ENCODE measurements around the gene OR10G3. TPM values are rescaled to one million over a fixed set of nuclear protein-coding genes. Genes with fewer than 3 reads are reported as not detected.

The OR10G3 gene
- total and polyA plus RNA-seq, 2 of the 13 experiments (the other 11 are each of a cell fraction or from before 2014, with no cell fraction given): not detected

DNA sequence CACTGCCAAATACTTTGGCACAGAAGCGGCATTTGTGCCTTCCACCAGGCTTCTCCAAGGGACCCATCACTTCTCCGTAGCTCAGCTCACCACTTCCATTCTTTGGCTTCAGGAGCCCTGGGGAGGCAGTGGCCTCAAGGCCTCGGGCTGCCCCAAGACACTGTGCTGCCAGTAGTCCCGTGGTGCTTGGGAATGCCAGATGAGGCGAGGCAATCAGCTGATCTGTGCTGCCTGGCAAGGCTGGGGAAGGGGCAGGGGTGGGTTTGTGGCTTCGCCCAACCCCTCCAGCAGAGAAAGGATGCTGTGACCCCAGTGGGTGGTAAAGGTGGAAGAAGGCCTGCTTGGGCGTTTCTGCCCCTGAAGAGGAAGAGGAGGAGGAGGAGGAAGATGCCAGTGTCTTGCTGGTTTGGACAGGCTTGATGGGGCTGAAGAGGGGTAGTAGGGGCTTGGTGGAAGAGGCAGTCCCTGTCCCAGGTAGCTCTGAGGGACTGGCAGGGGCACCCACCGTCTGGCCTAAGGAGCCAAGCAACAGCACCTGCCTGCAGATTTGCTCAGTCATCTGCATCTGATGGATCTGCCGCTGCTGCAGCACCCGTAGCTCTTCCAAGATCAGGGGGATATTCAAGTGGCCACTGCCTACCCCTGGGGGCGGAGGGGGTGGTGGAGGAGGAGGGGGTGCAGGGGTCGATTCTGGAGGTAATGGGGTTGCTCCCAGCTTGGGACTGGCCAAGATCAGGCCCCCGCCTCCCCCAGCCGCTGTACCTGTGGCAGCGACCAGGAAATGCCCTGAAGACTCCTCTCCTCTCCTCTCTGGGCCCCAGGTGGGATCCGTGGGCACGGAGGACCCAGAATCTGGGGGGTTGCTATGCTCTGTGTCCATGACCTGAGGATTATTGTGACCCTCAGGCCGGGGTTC is 55.0 kb downstream of the OR10G3 start:
- CTCF ChIA-PET (ENCODE audit: low intra/inter-chr PET ratio, low total read pairs): no interaction called here
- peak overlapping the region; percentile 82 for H3K4me2 ChIP-seq (ENCODE audit: low read depth, low read length)

DNA sequence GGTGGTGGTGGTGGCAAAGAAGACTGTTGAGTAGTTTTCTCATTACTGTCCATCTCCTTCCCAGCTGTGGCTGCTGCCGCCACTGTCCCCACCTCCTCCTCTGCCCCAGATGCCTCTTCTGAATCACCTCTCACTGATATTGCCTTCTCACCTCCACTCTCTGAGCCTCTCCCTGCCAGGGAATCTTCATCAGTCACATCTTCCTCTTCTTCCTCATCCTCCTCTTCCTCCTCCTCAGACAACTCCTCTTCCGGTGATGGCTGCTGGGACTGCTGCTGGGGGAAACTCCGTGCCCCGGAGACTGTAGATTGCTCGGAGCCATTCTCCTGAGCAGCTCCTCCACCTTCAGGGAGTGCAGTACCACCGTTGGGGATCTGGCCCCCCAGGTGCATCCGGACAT is 56.7 kb downstream of the OR10G3 start:
- Histone ChIP-seq H3K4me3 (replicated peaks in 1 of 3; ENCODE audit: insufficient read depth in 1 of 3, low read depth in 2 of 3, low read length in 3 of 3) (no peak overlapping the region), H3K27ac (ENCODE audit: extremely low read length, insufficient read depth, low read length) (no peak overlapping the region), H3K4me2 (ENCODE audit: low read depth, low read length) (no peak overlapping the region), H3K27me3 (ENCODE audit: control insufficient read depth in 1 of 2, insufficient read depth in 2 of 2, low read length in 2 of 2) (no peaks in the 10 kb centered on the region), H3K79me2 (ENCODE audit: insufficient read depth, low read length) (no peaks in the 10 kb centered on the region), H3K4me1 (ENCODE audit: insufficient read depth, low read length) (peaks cover 26% of the 10 kb centered on the region), H2AFZ (ENCODE audit: low read length) (no peak overlapping the region), H4K20me1 (ENCODE audit: insufficient read depth, low read length) (no peaks in the 10 kb centered on the region), H3K36me3 (replicated peaks in 1 of 2; ENCODE audit: control insufficient read depth in 1 of 2, insufficient read depth in 2 of 2, low read length in 2 of 2) (no peaks in the 10 kb centered on the region), H3K9me3 (ENCODE audit: low read length) (no peaks in the 10 kb centered on the region), H3K9ac (ENCODE audit: insufficient read depth, low read depth, low read length) (no peak overlapping the region)
- no peak for FAIRE-seq
- ATAC-seq: no peak
- POLR2A ChIA-PET: interaction anchor here (1.0 to 10.8 kb wide), 2 partner anchors 10 to 15 kb away, joined by 3 to 173 read pairs; partner anchors contain the start of gene METTL3
- CTCF ChIA-PET (ENCODE audit: low intra/inter-chr PET ratio, low total read pairs): no interaction called here
- intact Hi-C loops (cut with micrococcal nuclease; ENCODE audit: unreplicated experiment): no loop called here
- no TSS peak for BruUV-seq (replicated peaks)
- no peak for DNase-seq (ENCODE audit: low spot score)
- 77% methylated on average over 6 of the region's 7 CpGs for WGBS (ENCODE audit: low lambda C conversion rate)
- in situ Hi-C loops (cut with HindIII; ENCODE audit: extremely low pct_ligation_motif_present, low pct_unique_long_range_greater_than_20kb): no loop called here
- TF ChIP-seq, protein P1, sequence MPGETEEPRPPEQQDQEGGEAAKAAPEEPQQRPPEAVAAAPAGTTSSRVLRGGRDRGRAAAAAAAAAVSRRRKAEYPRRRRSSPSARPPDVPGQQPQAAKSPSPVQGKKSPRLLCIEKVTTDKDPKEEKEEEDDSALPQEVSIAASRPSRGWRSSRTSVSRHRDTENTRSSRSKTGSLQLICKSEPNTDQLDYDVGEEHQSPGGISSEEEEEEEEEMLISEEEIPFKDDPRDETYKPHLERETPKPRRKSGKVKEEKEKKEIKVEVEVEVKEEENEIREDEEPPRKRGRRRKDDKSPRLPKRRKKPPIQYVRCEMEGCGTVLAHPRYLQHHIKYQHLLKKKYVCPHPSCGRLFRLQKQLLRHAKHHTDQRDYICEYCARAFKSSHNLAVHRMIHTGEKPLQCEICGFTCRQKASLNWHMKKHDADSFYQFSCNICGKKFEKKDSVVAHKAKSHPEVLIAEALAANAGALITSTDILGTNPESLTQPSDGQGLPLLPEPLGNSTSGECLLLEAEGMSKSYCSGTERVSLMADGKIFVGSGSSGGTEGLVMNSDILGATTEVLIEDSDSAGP (CRISPR knock-in tag; IDR thresholded peaks at IDR 0.05; ENCODE audit: borderline replicate concordance): 0 out of 2 replicates have a peak, but pooled peaks have one; percentile 7
- TF ChIP-seq TCF7 (IDR thresholded peaks at IDR 0.05; ENCODE audit: low read depth) (no peak), MLX (CRISPR knock-in tag; IDR thresholded peaks at IDR 0.05) (no peak), RXRA (CRISPR knock-in tag; IDR thresholded peaks at IDR 0.05) (no peak), CREB1 (IDR thresholded peaks at IDR 0.05) (no peak), CREB1 (CRISPR knock-in tag; IDR thresholded peaks at IDR 0.05) (no peak)
- TF ChIP-seq, protein P2, sequence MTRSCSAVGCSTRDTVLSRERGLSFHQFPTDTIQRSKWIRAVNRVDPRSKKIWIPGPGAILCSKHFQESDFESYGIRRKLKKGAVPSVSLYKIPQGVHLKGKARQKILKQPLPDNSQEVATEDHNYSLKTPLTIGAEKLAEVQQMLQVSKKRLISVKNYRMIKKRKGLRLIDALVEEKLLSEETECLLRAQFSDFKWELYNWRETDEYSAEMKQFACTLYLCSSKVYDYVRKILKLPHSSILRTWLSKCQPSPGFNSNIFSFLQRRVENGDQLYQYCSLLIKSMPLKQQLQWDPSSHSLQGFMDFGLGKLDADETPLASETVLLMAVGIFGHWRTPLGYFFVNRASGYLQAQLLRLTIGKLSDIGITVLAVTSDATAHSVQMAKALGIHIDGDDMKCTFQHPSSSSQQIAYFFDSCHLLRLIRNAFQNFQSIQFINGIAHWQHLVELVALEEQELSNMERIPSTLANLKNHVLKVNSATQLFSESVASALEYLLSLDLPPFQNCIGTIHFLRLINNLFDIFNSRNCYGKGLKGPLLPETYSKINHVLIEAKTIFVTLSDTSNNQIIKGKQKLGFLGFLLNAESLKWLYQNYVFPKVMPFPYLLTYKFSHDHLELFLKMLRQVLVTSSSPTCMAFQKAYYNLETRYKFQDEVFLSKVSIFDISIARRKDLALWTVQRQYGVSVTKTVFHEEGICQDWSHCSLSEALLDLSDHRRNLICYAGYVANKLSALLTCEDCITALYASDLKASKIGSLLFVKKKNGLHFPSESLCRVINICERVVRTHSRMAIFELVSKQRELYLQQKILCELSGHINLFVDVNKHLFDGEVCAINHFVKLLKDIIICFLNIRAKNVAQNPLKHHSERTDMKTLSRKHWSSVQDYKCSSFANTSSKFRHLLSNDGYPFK (CRISPR knock-in tag; IDR thresholded peaks at IDR 0.05; ENCODE audit: borderline replicate concordance): no peak

More for the DNA sequence above, 55.0 kb downstream of the OR10G3 start:
- WGBS (ENCODE audit: low lambda C conversion rate): 92% methylated on average over 18 of the region's 18 CpGs
- in situ Hi-C loops (cut with HindIII; ENCODE audit: extremely low pct_ligation_motif_present, low pct_unique_long_range_greater_than_20kb): no loop called here
- no peak for FAIRE-seq
- H3K36me3 ChIP-seq (replicated peaks in 1 of 2; ENCODE audit: control insufficient read depth in 1 of 2, insufficient read depth in 2 of 2, low read length in 2 of 2): no peaks in the 10 kb centered on the region
- no peak overlapping the region for H3K9ac ChIP-seq (ENCODE audit: insufficient read depth, low read depth, low read length)
- ATAC-seq: no peak
- BruUV-seq (replicated peaks): no TSS peak
- no peaks in the 10 kb centered on the region for H3K27me3 ChIP-seq (ENCODE audit: control insufficient read depth in 1 of 2, insufficient read depth in 2 of 2, low read length in 2 of 2)
- peak; percentile 23; the same call in 1 of the 2 replicates for TF ChIP-seq ZBTB7A (CRISPR knock-in tag; IDR thresholded peaks at IDR 0.05)
- no peak for TF ChIP-seq SSRP1 (CRISPR knock-in tag; IDR thresholded peaks at IDR 0.05)
- DNase-seq (ENCODE audit: low spot score): no peak
- H3K4me3 ChIP-seq (replicated peaks in 1 of 3; ENCODE audit: insufficient read depth in 1 of 3, low read depth in 2 of 3, low read length in 3 of 3): peak overlapping the region in 1 of 3 experiments; percentile 78; a peak in 1 of 6 replicates
- POLR2A ChIA-PET: interaction anchor here (2.6 to 10.8 kb wide), 2 partner anchors 12 to 26 kb away, joined by 13 to 173 read pairs; partner anchors contain the start of gene METTL3
- no peaks in the 10 kb centered on the region for H3K9me3 ChIP-seq (ENCODE audit: low read length)
- peaks cover 43% of the 10 kb centered on the region for H3K4me1 ChIP-seq (ENCODE audit: insufficient read depth, low read length)
- no peaks in the 10 kb centered on the region for H3K79me2 ChIP-seq (ENCODE audit: insufficient read depth, low read length)
- no peaks in the 10 kb centered on the region for H4K20me1 ChIP-seq (ENCODE audit: insufficient read depth, low read length)
- H3K27ac ChIP-seq (ENCODE audit: extremely low read length, insufficient read depth, low read length): no peak overlapping the region
- intact Hi-C loops (cut with micrococcal nuclease; ENCODE audit: unreplicated experiment): no loop called here
- no peak overlapping the region for H2AFZ ChIP-seq (ENCODE audit: low read length)

All from HepG2 (cell line).